ENCODE results near the gene RIMS1.
A peak's percentile ranks its signal among the peaks of the same experiment; 100 is the strongest.

The RIMS1 gene

DNA sequence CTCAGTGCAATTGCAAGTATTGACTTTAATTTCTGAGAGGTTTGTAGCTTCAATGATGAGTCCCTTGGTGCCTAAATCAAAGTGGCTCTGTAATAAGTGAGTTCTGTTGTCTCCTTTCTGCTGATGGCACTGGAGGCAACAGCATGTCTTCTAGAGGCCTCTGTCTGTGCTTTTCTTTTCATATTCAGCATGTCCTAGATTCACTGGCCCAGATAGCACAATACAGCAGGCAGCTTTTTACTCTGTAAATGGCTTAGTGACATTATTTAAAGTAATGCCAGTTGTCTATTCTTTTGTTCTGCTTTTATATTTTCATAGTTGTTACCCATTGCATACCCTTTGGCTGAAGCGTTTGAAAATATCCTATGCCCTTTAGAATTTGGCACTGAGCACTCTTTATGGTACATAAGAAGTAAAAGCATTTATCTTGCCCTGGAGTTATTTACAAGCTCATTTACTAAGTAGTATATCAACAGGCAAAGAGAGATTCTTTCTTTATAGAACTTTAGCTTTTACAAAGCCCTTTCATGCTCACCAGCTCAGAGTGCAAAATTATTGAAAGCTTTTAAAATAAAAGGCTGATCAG is 464.0 kb downstream of the RIMS1 start:
- DNase-seq: peak; percentile 40

DNA sequence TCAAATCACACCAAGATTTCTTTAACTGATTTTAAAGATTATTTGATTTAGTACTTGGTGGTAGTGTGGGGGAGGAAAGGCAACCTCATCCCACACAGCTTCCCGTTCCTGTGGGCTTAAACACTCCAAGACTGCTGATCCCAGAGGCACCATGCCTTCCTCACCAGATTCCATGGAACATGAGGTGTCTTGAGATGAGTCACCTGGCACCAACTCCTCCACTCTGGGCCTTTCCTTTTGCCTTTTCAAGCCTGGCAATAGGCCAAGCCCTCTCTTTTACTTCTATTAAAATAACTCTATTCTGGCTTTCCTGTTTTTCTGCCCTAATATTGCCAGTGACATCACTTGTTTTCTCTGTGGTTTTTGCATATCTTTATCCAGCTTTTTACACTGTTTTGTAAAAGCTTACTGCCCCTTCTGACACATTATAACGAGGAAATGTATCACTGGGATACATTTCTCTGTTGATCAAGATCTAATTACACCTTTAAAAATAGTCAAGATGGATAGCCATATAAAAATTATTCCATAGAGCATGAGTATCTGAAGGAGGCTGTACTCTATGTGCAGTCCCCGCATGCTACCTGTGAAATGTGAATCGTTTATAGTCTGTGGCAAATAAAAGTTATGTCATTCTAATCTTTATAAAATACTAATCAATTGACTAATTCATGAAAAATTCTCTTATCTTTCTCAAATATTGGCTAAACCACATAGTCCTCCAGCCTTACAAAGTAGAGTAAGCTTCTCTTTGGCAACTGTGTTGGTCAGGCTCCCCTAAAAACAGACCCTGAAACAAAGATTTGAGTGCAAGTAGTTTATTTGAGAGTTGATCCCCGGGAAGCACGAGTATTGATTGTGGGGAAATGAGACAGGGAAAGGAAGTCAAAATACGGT is 477.7 kb downstream of the RIMS1 start:
- DNase-seq: no peak

DNA sequence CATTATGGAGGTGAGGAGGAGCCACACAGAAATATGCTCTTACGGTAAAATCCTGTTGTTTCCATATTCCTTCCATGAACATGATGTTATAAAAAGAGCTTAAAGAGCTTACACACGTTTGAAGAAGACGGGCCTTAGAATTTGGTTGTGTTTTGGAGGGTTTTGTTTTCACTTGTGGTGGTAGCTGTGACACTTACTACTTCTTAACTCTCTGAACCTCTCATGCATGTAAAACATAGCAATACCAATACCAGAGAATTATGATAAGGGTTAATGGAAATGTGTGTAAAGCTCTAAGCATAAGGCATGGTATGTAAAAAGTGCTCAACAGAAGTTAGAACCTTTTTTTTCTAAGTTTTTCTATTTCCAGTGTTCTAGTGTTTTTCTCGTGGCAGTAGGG is 479.4 kb downstream of the RIMS1 start:
- no peak for DNase-seq

GRCh38 chr6:72367439-72367838 is 481.1 kb downstream of the RIMS1 start:
- DNase-seq: no peak

- no peak for DNase-seq
Measured at GRCh38 chr6:72371473-72371872, 485.1 kb downstream of the RIMS1 start.

GRCh38 chr6:72374172-72374571 is 487.8 kb downstream of the RIMS1 start:
- DNase-seq: no peak

- peak; percentile 78 for DNase-seq
Measured at GRCh38 chr6:72374857-72375256, 488.5 kb downstream of the RIMS1 start.

DNA sequence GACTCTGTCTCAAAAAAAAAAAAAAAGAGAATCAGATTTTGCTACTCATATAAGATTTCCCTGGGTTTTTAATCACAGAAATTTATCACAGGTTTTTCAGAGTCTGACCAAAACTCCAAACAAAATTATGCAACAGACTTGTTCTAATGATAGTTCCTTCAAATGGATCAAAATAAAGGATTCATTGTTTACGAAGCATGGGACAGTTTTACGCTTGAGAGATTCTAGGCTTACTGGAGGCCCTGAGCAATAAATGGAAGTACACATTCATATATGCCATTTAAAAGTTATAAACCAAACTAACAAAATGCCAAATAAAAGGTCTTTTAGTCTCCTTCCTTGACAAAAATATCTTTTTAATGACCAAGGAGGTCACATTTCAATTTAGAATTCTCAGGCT is 490.4 kb downstream of the RIMS1 start:
- DNase-seq: no peak

DNA sequence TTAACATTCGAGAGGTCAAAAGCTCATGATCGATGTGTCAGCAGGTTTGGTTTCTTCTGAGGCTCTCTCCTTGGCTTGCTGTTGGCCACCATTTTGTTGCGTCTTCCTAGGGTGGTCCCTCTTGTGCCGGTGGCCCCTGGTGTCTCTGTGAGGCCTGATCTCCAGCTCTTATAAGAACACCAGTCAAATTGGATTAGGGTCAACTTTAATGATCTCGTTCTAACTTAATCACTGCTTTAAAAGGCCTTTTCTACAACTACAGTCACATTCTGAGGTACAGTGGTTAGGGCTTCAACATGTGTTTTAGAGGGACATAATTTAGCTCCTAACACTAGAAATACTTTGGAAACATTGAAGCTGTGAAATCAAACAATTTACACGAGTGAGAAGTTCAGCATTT is 494.7 kb downstream of the RIMS1 start:
- DNase-seq: peak; percentile 84

DNA sequence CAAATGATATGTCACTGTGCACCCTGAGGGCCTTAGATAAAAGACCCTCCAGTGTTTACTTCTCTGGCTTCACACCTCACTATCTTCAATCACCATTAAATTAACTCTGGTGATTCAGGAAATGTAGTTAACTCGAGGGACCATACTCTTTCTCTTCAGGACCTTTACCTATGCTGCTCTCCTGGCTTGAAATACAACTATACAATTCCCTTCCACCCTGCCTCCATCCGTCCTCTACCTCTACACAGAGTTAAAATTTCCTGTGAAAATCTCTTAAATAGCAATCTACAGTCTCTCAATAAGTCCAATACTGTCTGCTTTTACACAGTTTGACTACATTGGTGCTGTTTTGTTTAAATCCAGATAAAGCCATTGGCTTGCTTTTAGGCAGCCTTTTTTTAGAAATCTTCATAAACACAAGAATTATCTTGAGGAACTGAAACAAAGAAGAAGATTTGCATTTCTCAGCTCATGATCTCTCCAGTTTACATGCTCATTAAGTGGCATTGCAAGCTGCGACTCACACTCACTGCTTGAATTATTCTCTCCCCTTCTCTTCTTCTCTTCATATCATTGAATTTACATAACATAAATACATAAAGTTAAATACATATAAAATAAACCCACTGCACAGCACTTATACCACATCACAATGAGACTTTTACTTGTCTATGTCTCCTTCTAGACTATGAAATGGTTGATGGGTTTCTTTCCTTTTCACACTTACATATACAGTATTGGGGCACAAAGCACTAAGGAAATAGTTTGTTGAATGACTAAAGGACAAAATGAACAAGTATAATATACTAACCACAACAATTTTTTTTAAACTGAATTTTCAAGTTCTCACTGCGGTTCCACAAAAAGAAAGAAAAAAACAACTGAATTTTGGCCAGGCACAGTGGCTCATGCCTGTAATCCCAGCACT is 496.5 kb downstream of the RIMS1 start:
- no peak for DNase-seq

DNA sequence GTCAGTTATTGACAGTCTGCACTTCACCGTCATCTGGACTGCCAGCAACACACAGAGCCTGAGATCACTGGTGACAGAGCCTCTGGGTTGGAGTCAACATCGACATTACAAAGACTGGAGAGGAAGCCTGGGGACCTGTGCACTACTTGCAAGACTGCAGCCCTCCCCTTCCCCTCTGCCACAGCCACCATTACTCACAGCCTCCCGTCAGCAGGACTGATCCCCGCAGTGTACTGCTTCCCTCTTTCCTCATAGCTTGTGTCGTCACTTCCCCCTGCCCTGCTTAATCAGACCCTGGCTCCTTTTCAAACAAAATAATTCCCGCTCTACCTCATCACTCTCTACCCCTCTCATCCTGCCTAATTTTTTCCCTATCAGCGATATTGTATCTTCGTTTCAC is 500.0 kb downstream of the RIMS1 start:
- no peak for DNase-seq

DNA sequence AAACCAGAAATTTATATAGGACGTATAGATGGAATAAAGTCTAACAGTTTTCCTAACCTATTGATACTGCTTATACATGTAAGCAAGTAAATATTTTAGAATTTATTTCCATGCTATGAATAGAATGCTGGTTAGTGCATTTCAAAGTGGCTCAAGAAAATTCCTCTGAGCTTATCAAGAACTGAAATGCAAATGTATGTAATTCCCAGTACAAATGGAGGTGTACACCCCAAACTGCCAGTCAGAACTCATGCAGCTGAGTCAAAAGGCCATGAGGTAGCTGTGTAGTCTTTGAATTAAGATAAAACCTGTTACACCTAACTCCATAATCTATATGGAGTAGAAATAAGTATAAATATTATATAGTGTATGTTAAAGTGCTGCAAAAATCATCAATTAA is 503.3 kb downstream of the RIMS1 start:
- no peak for DNase-seq

- DNase-seq: no peak
Measured at GRCh38 chr6:72390548-72390947, 504.2 kb downstream of the RIMS1 start.

- DNase-seq: no peak
Measured at GRCh38 chr6:72401865-72402264, 515.5 kb downstream of the RIMS1 start.

GRCh38 chr6:72403413-72403812 is 517.1 kb downstream of the RIMS1 start:
- DNase-seq: no peak

DNA sequence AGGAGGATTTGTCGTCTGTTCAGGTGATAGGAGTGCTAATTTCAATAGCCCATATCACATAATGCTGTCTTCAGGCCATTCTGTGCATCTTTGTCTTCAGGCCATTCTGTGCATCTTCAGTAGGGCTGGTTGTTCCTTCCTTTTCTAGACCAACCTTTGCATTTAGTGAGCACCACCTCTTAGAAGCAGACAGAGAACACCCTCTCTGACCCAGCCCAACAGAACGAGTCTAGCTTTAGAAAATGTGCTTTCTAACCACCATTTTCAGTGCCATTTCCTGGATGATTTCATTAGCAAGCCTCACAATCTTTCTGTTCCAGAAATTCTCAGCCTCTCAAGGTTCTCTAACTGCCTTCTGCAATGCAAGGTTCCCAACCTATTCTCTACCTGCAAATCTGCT is 520.2 kb downstream of the RIMS1 start:
- DNase-seq: no peak

DNA sequence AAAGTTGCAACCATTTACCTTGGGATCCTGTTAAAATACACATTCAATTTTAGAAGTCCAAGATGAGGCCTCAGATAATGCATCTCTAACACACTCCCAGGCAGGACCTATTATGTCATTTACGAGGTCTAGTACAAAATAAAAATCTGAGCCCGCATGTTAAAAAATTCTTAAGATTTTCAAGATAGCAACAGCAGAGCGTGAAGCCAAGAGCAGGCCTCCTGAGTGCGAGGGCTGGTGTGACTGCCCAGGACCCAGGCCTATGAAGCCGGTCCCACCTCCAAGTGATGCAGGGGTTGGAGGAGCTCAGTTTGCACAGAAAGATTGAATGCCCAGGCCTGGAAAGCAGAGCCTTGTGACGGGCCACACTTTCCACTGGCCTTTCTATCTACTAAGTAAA is 524.4 kb downstream of the RIMS1 start:
- DNase-seq: no peak

GRCh38 chr6:72411872-72412708 is 525.7 kb downstream of the RIMS1 start:
- peak; percentile 95 for DNase-seq

GRCh38 chr6:72412709-72413044 is 526.3 kb downstream of the RIMS1 start:
- no peak for DNase-seq

- no peak for DNase-seq
Measured at GRCh38 chr6:72413884-72414283, 527.5 kb downstream of the RIMS1 start.

DNA sequence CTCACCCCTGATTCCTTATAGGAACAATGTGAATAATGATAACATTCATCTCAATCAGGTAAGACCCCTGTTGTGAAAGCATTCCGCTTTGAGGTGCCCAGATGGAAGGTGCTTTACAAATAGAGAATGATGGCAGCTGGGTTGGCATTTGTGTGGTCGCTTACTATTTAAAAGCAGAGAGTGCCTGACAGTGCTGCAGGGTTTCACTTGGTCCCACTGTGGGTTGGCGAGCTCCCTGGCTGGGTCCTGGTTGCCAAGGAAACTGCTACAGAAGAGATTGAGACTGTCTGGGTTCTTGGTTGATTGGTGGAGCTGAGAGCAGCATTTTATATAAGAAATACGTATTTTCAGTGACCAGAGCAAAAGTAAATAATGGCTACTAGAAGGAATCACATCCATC is 528.3 kb downstream of the RIMS1 start:
- DNase-seq: no peak

GRCh38 chr6:72416744-72417465 is 530.6 kb downstream of the RIMS1 start:
- DNase-seq: peak; percentile 63

Measured in eye (tissue), 1 donor.